IPS-18a (cell line): Measurements from ENCODE around the gene RNF133.

Source experiments
- H3K27ac ChIP-seq: one replicate; pipeline ENCODE4 v1.5.1; 2013; ENCODE audit warnings: low read length
- H3K27me3 ChIP-seq: one replicate; pipeline ENCODE4 v1.6.1; 2013; ENCODE audit warnings: mild to moderate bottlenecking, low read length; ENCODE audit not compliant: control insufficient read depth, insufficient read depth
- H3K36me3 ChIP-seq: one replicate; pipeline ENCODE4 v1.6.1; 2013; ENCODE audit warnings: low read depth, low read length; ENCODE audit not compliant: control insufficient read depth
- H3K4me1 ChIP-seq: one replicate; pipeline ENCODE4 v1.6.1; 2013; ENCODE audit warnings: low read depth, low read length; ENCODE audit not compliant: control insufficient read depth
- H3K4me3 ChIP-seq: one replicate; pipeline ENCODE4 v1.5.1; 2013; ENCODE audit warnings: low read length
- H3K9ac ChIP-seq: one replicate; pipeline ENCODE4 v1.6.1; 2013; ENCODE audit warnings: mild to moderate bottlenecking, low read length, moderate library complexity
- H3K9me3 ChIP-seq: one replicate; pipeline ENCODE4 v1.6.1; 2013; ENCODE audit warnings: low read depth, low read length; ENCODE audit not compliant: control insufficient read depth

The RNF133 gene, protein sequence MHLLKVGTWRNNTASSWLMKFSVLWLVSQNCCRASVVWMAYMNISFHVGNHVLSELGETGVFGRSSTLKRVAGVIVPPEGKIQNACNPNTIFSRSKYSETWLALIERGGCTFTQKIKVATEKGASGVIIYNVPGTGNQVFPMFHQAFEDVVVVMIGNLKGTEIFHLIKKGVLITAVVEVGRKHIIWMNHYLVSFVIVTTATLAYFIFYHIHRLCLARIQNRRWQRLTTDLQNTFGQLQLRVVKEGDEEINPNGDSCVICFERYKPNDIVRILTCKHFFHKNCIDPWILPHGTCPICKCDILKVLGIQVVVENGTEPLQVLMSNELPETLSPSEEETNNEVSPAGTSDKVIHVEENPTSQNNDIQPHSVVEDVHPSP

DNA sequence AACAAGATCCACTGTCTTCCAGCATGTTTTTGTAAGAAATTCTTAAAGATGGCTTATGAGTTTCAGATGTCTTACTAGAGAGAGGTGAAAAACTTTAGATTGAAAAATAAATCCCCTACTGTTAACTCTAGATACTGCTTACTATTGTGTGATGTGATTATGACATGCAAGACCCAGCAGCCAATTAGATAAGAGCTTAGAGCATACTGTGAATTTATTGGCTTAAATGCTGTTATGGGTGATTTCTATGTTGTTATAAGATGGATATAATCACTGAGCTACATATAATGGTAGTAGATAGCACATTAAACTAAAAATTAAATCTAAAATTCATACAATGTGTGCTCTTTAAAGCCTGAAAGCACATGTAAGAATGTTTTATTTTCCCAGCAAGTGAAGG is at the start of gene RNF133:
TSS of gene RNF133 (minus strand) at position 101 of the 400 bp plus-strand sequence. CDS start 199 bp downstream, outside the sequence.
- H3K27me3 ChIP-seq = no peaks in the 10 kb centered on the region
- no peak within 1 kb of the TSS for H3K27ac ChIP-seq
- no peak within 1 kb of the TSS for H3K4me3 ChIP-seq
- no peaks in the 10 kb centered on the region for H3K36me3 ChIP-seq
- no peak within 1 kb of the TSS for H3K9ac ChIP-seq
- H3K9me3 ChIP-seq = no peaks in the 10 kb centered on the region
- no peaks in the 10 kb centered on the region for H3K4me1 ChIP-seq

- H3K4me3 ChIP-seq = no peak overlapping the region
- no peak overlapping the region for H3K9ac ChIP-seq
- H3K27me3 ChIP-seq = no peaks in the 10 kb centered on the region
- H3K27ac ChIP-seq = no peak overlapping the region
- H3K9me3 ChIP-seq = no peaks in the 10 kb centered on the region
- H3K4me1 ChIP-seq = peaks cover 28% of the 10 kb centered on the region
- no peaks in the 10 kb centered on the region for H3K36me3 ChIP-seq
Observed at GRCh38 chr7:122748195-122748594, 49.3 kb upstream of the RNF133 start.

DNA sequence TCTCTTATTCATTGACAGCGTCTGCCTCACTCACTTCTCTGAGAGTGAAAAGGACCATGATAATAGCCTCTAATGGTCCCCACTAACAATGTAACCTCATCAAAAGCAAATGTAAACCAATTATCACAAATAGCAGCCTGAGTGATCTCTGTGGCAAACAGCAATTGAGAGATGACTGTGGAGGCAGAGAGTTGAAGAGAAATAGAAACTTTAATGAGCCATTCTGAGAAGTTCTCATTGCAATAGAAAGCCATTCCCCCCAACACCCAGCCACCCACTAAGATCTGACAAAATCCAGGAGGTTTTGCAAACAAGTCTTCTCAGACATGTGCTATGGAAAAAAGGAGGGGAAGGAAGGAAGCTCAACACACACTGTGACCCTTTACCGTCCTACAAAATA is 48.0 kb upstream of the RNF133 start:
- H3K27ac ChIP-seq = no peak overlapping the region
- H3K9me3 ChIP-seq = no peaks in the 10 kb centered on the region
- H3K9ac ChIP-seq = no peak overlapping the region
- H3K36me3 ChIP-seq = no peaks in the 10 kb centered on the region
- H3K27me3 ChIP-seq = no peaks in the 10 kb centered on the region
- H3K4me3 ChIP-seq = peak overlapping the region; percentile 5
- H3K4me1 ChIP-seq = peaks cover 35% of the 10 kb centered on the region

DNA sequence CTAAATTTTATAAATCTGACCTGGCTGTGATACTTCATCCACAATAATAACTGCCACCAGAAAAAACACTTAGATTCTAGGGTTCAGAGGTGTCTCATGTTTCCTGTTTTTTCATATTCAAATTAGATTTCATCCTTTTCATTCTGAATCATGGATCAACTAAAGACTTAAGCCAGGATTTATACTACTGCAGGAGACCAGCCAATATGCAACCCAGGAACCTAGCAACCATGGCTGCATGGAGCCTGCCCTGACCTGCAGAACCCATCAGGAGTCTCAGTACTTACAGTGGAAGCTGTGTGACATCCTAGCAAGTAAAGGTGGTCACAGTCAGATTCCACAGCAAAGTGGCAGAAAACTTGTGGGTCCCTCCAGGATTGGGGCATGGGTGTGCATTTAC is 44.3 kb upstream of the RNF133 start:
- peaks cover 42% of the 10 kb centered on the region for H3K4me1 ChIP-seq

DNA sequence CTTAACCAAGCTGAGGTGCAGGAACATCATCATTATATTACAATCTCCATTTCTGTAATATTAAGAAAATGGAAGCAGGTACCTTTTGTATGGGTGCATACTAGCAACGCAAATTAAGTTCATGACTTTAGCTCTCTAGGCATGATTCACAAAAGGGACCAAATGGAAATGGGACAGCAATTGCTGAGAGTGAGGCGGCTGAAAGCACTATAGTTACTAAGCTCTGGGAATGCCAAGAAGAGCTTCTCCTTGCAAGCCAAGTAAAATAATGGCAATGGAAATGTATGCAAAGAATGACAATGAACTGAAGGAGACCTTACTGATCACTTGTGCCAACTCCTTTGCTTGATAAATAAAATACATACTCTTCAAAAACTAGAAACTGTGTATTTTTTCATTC is 40.0 kb upstream of the RNF133 start:
- Histone ChIP-seq H3K9me3 (no peaks in the 10 kb centered on the region), H3K4me3 (no peak overlapping the region), H3K27me3 (no peaks in the 10 kb centered on the region), H3K4me1 (peaks cover 60% of the 10 kb centered on the region), H3K27ac (no peak overlapping the region), H3K9ac (no peak overlapping the region), H3K36me3 (no peaks in the 10 kb centered on the region)

More for the DNA sequence above, 44.3 kb upstream of the RNF133 start:
- no peaks in the 10 kb centered on the region for H3K36me3 ChIP-seq
- no peak overlapping the region for H3K27ac ChIP-seq
- H3K4me3 ChIP-seq = no peak overlapping the region
- no peak overlapping the region for H3K9ac ChIP-seq
- H3K27me3 ChIP-seq = no peaks in the 10 kb centered on the region
- no peaks in the 10 kb centered on the region for H3K9me3 ChIP-seq

DNA sequence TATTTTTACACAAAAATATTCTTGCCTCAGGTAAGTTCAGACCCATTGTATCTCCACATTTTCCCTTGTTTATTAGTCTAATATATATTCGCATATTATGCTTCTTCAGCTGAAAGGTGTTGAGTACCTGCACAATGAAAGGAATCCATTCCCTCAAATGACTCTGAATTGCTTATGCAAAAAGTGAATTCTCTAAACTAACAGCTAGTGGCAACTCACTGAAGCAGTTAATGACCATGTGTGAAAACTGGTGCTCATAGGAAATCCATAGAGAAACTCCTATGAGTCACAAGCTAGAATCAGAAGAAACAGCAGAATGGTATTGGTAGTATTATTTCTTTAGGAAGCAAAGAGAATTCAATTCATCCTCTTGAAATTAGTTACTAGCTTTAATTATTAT is 37.3 kb upstream of the RNF133 start:
- no peaks in the 10 kb centered on the region for H3K27me3 ChIP-seq
- H3K9ac ChIP-seq = peak overlapping the region; percentile 2
- no peaks in the 10 kb centered on the region for H3K36me3 ChIP-seq
- H3K4me1 ChIP-seq = peaks cover 46% of the 10 kb centered on the region
- H3K9me3 ChIP-seq = no peaks in the 10 kb centered on the region
- peak overlapping the region; percentile 34 for H3K4me3 ChIP-seq
- peak overlapping the region; percentile 67 for H3K27ac ChIP-seq

DNA sequence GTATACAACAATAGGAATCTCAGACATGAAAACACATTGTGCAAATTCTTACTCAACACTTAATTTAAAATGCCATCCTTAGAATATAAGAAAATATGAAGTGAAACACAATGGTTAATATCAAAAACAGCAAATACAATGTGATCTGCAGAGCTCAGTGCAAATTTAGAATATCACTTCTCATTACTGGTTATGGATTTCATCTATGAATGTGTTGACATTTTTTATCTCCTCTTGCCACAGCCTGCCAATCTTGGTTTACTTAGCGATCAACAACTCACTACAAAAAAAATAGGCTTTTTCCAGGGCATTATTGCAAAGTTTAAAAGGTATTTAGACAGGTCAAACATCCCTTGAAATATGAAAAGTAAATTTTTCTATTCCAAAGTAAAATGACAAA is 28.8 kb upstream of the RNF133 start:
- H3K27ac ChIP-seq = no peak overlapping the region
- no peaks in the 10 kb centered on the region for H3K9me3 ChIP-seq
- no peaks in the 10 kb centered on the region for H3K4me1 ChIP-seq
- H3K27me3 ChIP-seq = no peaks in the 10 kb centered on the region
- no peak overlapping the region for H3K4me3 ChIP-seq
- no peak overlapping the region for H3K9ac ChIP-seq
- no peaks in the 10 kb centered on the region for H3K36me3 ChIP-seq

- no peak overlapping the region for H3K4me3 ChIP-seq
- no peak overlapping the region for H3K27ac ChIP-seq
- H3K9ac ChIP-seq = no peak overlapping the region
- no peaks in the 10 kb centered on the region for H3K36me3 ChIP-seq
- no peaks in the 10 kb centered on the region for H3K27me3 ChIP-seq
- no peaks in the 10 kb centered on the region for H3K4me1 ChIP-seq
- H3K9me3 ChIP-seq = no peaks in the 10 kb centered on the region
Observed at GRCh38 chr7:122727354-122727753, 28.4 kb upstream of the RNF133 start.

GRCh38 chr7:122726881-122727280 is 28.0 kb upstream of the RNF133 start:
- no peaks in the 10 kb centered on the region for H3K36me3 ChIP-seq
- no peaks in the 10 kb centered on the region for H3K4me1 ChIP-seq
- H3K27me3 ChIP-seq = no peaks in the 10 kb centered on the region
- H3K4me3 ChIP-seq = no peak overlapping the region
- H3K9me3 ChIP-seq = no peaks in the 10 kb centered on the region
- no peak overlapping the region for H3K27ac ChIP-seq
- no peak overlapping the region for H3K9ac ChIP-seq

- no peak overlapping the region for H3K9ac ChIP-seq
- H3K27me3 ChIP-seq = no peaks in the 10 kb centered on the region
- H3K9me3 ChIP-seq = no peaks in the 10 kb centered on the region
- H3K27ac ChIP-seq = no peak overlapping the region
- H3K4me1 ChIP-seq = peaks cover 1% of the 10 kb centered on the region
- H3K36me3 ChIP-seq = no peaks in the 10 kb centered on the region
- H3K4me3 ChIP-seq = no peak overlapping the region
Observed at GRCh38 chr7:122724366-122724765, 25.4 kb upstream of the RNF133 start.

GRCh38 chr7:122719010-122719578 is 20.2 kb upstream of the RNF133 start:
- H3K9ac ChIP-seq = no peak overlapping the region
- H3K4me3 ChIP-seq = no peak overlapping the region
- no peaks in the 10 kb centered on the region for H3K9me3 ChIP-seq
- no peaks in the 10 kb centered on the region for H3K27me3 ChIP-seq
- no peak overlapping the region for H3K27ac ChIP-seq
- H3K4me1 ChIP-seq = peaks cover 7% of the 10 kb centered on the region
- H3K36me3 ChIP-seq = no peaks in the 10 kb centered on the region
